ENCODE data around the gene TLK1.

The TLK1 gene

DNA sequence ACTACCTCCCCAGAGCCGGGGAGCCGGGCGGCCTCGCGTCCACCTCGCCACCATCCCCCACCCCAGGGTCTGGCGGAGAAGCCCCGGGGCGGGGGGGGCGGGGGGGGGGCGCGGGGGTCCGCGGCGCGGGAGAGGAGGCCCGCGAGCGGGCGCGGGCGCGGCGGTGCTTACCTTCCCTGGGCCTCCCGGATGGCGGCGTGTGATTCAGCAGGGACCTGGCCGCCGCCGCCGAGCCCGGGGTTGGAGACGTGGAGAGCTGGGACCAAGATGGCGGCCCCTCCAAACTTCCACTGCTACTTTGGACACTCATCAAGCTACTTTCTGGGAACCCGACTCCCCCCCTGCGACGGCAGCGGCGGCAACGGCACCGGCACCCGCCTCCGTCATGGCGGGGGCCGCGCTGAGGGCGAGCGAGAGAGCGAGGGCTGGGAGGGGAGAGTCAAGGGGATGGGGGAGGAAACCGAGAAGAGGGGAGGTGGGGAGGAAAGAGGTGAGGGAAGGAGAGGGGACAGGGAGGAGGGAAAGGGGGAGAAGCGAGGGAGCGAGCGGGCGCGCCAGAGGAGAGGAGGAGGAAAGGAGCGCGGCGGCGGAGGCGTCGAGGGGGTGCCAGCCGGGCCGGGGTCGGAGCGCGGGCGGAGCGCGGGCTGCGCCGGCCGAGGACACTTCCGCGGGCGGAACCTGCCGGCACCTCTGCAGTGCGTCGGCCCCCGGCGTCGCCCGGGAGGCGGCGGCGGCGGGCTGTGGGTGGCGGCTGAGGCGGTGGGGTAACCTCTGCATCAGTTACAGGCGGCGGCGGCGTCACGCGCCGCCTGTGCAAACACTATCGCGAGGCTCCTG lies at the start of gene TLK1:
Gene TLK1, minus strand, starts transcription at position 775 of the 837 bp plus-strand sequence. Its CDS starts 465 bp downstream, at position 310.
- peak within 1 kb of the TSS; percentile 91 for H3K4me3 ChIP-seq (ENCODE audit: low read depth, low read length)
- DNase-seq (ENCODE audit: low read depth), result peak; percentile 79
- TF ChIP-seq, protein P1, sequence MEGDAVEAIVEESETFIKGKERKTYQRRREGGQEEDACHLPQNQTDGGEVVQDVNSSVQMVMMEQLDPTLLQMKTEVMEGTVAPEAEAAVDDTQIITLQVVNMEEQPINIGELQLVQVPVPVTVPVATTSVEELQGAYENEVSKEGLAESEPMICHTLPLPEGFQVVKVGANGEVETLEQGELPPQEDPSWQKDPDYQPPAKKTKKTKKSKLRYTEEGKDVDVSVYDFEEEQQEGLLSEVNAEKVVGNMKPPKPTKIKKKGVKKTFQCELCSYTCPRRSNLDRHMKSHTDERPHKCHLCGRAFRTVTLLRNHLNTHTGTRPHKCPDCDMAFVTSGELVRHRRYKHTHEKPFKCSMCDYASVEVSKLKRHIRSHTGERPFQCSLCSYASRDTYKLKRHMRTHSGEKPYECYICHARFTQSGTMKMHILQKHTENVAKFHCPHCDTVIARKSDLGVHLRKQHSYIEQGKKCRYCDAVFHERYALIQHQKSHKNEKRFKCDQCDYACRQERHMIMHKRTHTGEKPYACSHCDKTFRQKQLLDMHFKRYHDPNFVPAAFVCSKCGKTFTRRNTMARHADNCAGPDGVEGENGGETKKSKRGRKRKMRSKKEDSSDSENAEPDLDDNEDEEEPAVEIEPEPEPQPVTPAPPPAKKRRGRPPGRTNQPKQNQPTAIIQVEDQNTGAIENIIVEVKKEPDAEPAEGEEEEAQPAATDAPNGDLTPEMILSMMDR (IDR thresholded peaks at IDR 0.05; ENCODE audit: insufficient read depth, low read depth, low read length, missing control alignments), result no peak

DNA sequence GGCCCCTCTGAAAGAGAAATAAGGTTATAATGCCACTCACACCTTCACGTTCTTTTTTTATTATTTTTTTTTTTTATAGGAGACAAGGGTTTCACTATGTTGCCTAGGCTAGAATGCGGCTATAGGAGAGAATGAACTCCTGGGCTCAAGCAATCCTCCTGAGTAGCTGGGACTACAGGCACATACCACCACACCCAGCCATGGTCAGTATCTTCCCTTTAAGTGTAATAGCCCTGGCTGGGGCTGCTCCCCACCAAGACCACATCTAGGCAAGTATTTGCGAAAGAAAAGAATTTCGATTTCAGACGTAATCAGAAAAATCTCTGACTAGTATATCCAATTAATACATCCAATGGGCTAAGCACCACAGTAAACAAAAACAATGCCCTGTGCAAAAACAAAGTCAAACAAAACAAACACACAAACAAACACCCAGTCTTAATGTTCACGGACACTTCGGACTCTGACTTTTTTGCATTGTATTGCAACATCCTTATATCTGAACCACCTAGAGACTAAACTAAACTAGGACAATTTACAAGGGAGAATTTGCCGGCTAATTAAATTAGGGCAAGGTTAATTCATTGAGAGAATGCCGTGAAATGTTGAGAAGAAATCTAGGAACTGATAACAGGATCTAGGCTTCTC lies 49.6 kb upstream of the TLK1 start:
- TF ChIP-seq, protein P1 (IDR thresholded peaks at IDR 0.05; ENCODE audit: insufficient read depth, low read depth, low read length, missing control alignments), result no peak
- DNase-seq (ENCODE audit: low read depth), result no peak
- H3K4me3 ChIP-seq (ENCODE audit: low read depth, low read length), result no peak overlapping the region

DNA sequence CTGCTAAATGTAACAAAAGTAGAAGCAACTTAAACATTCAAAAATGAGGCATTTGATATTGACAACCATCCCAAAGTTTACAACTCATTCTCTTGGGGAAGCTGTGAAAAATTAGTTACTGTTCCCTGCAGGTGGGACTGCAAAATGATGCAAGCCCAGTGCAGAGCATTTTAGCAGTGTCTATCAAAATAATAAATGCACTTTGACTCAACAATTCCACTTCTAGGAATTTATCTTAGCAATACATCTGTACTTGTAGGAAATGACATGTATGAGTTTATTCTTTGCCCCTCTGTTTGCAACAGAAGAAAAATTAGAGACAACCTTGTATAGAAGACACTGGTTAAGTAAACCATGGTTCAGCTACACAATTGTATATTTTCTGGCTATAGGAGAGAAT lies 48.0 kb upstream of the TLK1 start:
- TF ChIP-seq, protein P1 (IDR thresholded peaks at IDR 0.05; ENCODE audit: insufficient read depth, low read depth, low read length, missing control alignments), result no peak
- no peak overlapping the region for H3K4me3 ChIP-seq (ENCODE audit: low read depth, low read length)
- DNase-seq (ENCODE audit: low read depth), result no peak

DNA sequence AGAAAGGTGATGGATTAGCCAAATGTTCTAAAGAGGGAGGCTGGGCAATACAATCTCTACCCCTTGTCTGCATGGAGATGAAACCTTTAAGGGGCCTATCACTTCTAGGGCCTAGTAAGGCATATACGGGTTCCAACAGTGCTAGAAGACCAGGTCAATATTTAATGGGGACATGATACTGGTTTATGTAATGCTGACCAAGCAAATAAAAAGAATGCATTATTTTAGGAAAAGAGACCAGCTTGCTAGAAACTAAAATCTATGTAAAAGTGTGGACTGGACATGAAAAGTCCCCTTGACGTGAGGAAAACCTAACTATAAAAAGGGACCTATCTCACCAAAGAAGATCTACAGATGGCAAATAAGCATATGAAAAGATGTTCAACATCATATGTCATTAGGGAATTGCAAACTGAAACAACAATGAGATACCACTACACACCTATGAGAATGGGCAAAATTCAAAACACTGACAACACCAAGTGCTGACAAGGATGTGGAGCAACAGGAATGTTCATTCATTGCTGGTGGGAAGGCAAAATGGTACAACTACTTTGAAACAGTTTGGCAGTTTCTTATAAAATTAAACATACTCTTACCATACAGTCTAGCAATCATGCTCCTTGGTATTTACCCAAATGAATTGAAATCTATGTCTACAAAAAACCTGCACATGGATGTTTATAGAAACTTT lies 45.9 kb upstream of the TLK1 start:
- no peak overlapping the region for H3K4me3 ChIP-seq (ENCODE audit: low read depth, low read length)
- no peak for DNase-seq (ENCODE audit: low read depth)
- TF ChIP-seq, protein P1 (IDR thresholded peaks at IDR 0.05; ENCODE audit: insufficient read depth, low read depth, low read length, missing control alignments), result no peak

DNA sequence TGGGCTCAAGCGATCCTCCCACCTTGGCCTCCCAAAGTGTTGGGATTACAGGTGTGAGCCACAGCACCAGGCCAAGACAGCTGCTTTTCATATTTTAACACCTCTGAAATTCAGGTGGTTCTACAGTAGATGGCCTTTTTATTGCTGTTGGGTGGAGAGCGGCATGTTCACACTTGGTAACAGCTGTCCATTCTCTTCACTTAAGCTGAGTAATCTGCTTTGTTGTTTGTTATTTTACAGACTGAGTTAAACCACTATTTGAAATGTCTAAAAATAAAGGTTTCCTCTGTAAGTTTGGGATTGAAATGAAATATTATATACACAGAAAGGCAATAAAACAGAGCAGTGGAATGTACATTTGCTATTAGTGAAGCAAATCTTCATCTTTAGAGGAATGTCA lies 44.9 kb upstream of the TLK1 start:
- TF ChIP-seq, protein P1 (IDR thresholded peaks at IDR 0.05; ENCODE audit: insufficient read depth, low read depth, low read length, missing control alignments), result no peak
- no peak for DNase-seq (ENCODE audit: low read depth)
- H3K4me3 ChIP-seq (ENCODE audit: low read depth, low read length), result no peak overlapping the region

DNA sequence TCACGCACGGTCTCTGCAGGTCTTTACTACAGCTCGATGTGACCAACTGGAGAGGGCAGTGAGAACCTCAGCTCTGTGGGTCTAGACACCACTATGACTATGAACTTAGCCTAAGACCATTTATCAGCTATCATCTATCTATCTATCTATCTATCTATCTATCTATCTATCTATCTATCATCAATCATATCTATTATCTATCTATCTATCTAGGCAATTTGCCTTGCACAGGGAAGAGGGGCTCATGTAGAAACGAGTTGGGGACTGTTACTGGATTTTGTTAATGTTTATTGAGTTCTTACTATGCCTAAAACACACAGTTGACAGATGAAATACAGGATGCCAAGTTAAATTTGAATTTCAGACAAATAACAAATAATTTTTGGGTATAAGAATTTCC lies 41.1 kb upstream of the TLK1 start:
- no peak overlapping the region for H3K4me3 ChIP-seq (ENCODE audit: low read depth, low read length)
- DNase-seq (ENCODE audit: low read depth), result no peak
- TF ChIP-seq, protein P1 (IDR thresholded peaks at IDR 0.05; ENCODE audit: insufficient read depth, low read depth, low read length, missing control alignments), result no peak
